Putamen (tissue), 1 donor: ENCODE data around the gene HMGXB3.

Experiments
- DNase-seq: peaks from one replicate; pipeline ENCODE4 v3.0.0-alpha.2; 2016; ENCODE audit warnings: low spot score

HMGXB3 gene

GRCh38 chr5:149990518-149991376 is 9.8 kb upstream of the HMGXB3 start:
- DNase-seq = peak; percentile 78

- no peak for DNase-seq
Observed at GRCh38 chr5:149993471-149993870, 7.1 kb upstream of the HMGXB3 start.

GRCh38 chr5:149995385-149996204 is 4.9 kb upstream of the HMGXB3 start:
- DNase-seq = peak; percentile 71

- no peak for DNase-seq
Observed at GRCh38 chr5:149996205-149996890, 4.2 kb upstream of the HMGXB3 start.

- no peak for DNase-seq
Observed at GRCh38 chr5:149998281-149998680, 2.3 kb upstream of the HMGXB3 start.

GRCh38 chr5:149999359-149999758 is 1.2 kb upstream of the HMGXB3 start:
- no peak for DNase-seq

- DNase-seq = no peak
Observed at GRCh38 chr5:149999866-150000255, 678 bp upstream of the HMGXB3 start.

GRCh38 chr5:150000990-150001659 is 586 bp downstream of the HMGXB3 start:
- peak; percentile 10 for DNase-seq

- peak; percentile 33 for DNase-seq
Observed at GRCh38 chr5:150001660-150002486, 1.3 kb downstream of the HMGXB3 start.

- DNase-seq = no peak
Observed at GRCh38 chr5:150006318-150006717, 5.8 kb downstream of the HMGXB3 start.

- no peak for DNase-seq
Observed at GRCh38 chr5:150007050-150007449, 6.5 kb downstream of the HMGXB3 start.

- no peak for DNase-seq
Observed at GRCh38 chr5:150009671-150010387, 9.3 kb downstream of the HMGXB3 start.

- no peak for DNase-seq
Observed at GRCh38 chr5:150013931-150014330, 13.4 kb downstream of the HMGXB3 start.

- DNase-seq = no peak
Observed at GRCh38 chr5:150014456-150014855, 13.9 kb downstream of the HMGXB3 start.

GRCh38 chr5:150015415-150015814 is 14.9 kb downstream of the HMGXB3 start:
- DNase-seq = no peak

GRCh38 chr5:150016537-150016936 is 16.0 kb downstream of the HMGXB3 start:
- DNase-seq = no peak

- no peak for DNase-seq
Observed at GRCh38 chr5:150017226-150018005, 16.9 kb downstream of the HMGXB3 start.

GRCh38 chr5:150020249-150020648 is 19.7 kb downstream of the HMGXB3 start:
- DNase-seq = no peak

- DNase-seq = peak; percentile 5
Observed at GRCh38 chr5:150021491-150022157, 21.1 kb downstream of the HMGXB3 start.
